Pancreas (tissue), 10 donors: ENCODE measurements around the gene MAPK8. TPM values are rescaled to one million over a fixed set of nuclear protein-coding genes. Genes with fewer than 3 reads are reported as not detected.

Experiments used
- ATAC-seq, 4 donors: fragments of 200-7000 bp; cut with Tn5 transposase; one replicate each; pipeline versions ENCODE4 v1.8.0 to v1.9.1; 2020; ENCODE audit warnings: mild to moderate bottlenecking in 4 of 4, moderate library complexity in 4 of 4
- DNase-seq, 6 donors: peaks; one replicate each; pipeline ENCODE4 v3.0.0-alpha.2; 2020
- FAIRE-seq: peaks from 2 replicates; lab custom pipeline; 2012; peaks lifted over from hg19 to GRCh38; lab: Jason Lieb, UNC
- H3K27ac ChIP-seq, 4 donors: fragments of 200-600 bp; sonication (generic); 1 replicate in 3 of 4; 2 replicates in 1 of 4; pipeline versions ENCODE4 v1.5.0 to v1.8.0; 2020
- H3K27me3 ChIP-seq, 4 donors: fragments of 200-600 bp; one replicate each; pipeline ENCODE4 v1.8.0; 2021
- H3K36me3 ChIP-seq, 3 donors: fragments of 200-600 bp; sonication (generic) in 1 of 3; one replicate each; pipeline versions ENCODE4 v1.5.0 to v1.8.0; 2020 to 2021
- H3K4me1 ChIP-seq, 3 donors: fragments of 200-600 bp; one replicate each; pipeline ENCODE4 v1.8.0; 2021
- H3K4me3 ChIP-seq, 4 donors: fragments of 200-600 bp; sonication (generic) in 2 of 4; one replicate each; pipeline versions ENCODE4 v1.5.0 to v1.8.0; 2020 to 2021
- H3K9me3 ChIP-seq, 4 donors: fragments of 200-600 bp; one replicate each; pipeline ENCODE4 v1.8.0; 2021
- CTCF ChIP-seq, 4 donors: fragments of 200-600 bp; sonication (generic) in 3 of 4; IDR thresholded peaks; one replicate each; pipeline versions ENCODE4 v1.5.0 to v1.8.0; 2021; ENCODE audit warnings: antibody characterized with exemption in 4 of 4
- WGBS, 2 donors: extraction: QIAGEN DNeasy Blood & Tissue Kit; methylation state at CpG; one replicate each; pipeline ENCODE4 v1.1.7; 2013; 5-methylcytosine and 5-hydroxymethylcytosine counted together
- intact Hi-C, 3 donors: fragments of 100-400 bp; cut with DNase I; formaldehyde crosslinking; loops; one replicate each; pipeline versions ENCODE4 v1.11.1 to v1.14.2; 2022
- polyA plus RNA-seq, 2 donors: library from polyadenylated mRNA; stranded (reverse); fragments of 200-250 nt; gene quantifications; one replicate each; pipeline ENCODE4 v1.2.3, GENCODE V29; 2013
- total RNA-seq, 6 donors: library from RNA; stranded (reverse); fragmentation: NEBNext Ultra II Directional in 4 of 6; extraction: Animal tissue kit (Norgen Biotek cat#: 25700) in 4 of 6; gene quantifications; one replicate each; pipeline versions ENCODE4 v1.2.1 to v1.2.4, GENCODE V29; 2021 to 2023
- donor health status: healthy with polysubstance abuse.
- donor health status: DM: no; HTN: no; CAD: no; lungs with moderate emphysema.
- donor health status: DM: no; HTN: no; CAD: no.
- donor health status: control.
- donor health status: control.
- donor health status: Bipolar disorder and iron deficiency.
- donor health status: DM: yes; HTN: yes; CAD: no.
- donor health status: DM: no; HTN: no; CAD: no.
- donor health status: DM: no; HTN: no; CAD: no.
- donor health status: DM: yes; HTN: yes; CAD: no.

The MAPK8 gene
- total and polyA plus RNA-seq, 8 donors, result 4.0 to 25.5 (median 17.0) TPM

DNA sequence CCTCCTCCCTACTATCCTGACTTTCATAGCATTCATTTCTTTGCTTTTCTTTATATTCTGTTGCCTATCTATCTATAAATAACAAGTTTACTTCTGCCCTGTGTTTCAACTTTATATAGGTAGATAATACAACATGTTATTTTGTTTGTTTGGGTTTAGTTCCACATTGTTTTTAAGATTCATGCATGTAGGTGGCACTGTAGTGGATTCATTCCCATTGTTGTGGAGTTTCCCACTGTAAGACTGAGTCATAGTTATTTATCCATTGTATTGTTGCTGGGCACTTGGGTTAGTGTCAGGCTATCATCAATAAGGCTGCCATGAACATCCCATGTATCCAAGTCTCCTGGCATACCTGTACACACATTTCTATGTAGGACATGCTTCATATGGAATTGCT, 170.7 kb downstream of the MAPK8 start:
- no peak for DNase-seq
- intact Hi-C loops, result no loop called here
- no peak for FAIRE-seq
- Histone ChIP-seq H3K27me3 (no peaks in the 10 kb centered on the region), H3K4me1 (no peaks in the 10 kb centered on the region), H3K36me3 (no peaks in the 10 kb centered on the region), H3K9me3 (no peaks in the 10 kb centered on the region), H3K4me3 (no peak overlapping the region), H3K27ac (no peak overlapping the region)
- TF ChIP-seq CTCF (IDR thresholded peaks at IDR 0.05), result no peak
- no peak for ATAC-seq

DNA sequence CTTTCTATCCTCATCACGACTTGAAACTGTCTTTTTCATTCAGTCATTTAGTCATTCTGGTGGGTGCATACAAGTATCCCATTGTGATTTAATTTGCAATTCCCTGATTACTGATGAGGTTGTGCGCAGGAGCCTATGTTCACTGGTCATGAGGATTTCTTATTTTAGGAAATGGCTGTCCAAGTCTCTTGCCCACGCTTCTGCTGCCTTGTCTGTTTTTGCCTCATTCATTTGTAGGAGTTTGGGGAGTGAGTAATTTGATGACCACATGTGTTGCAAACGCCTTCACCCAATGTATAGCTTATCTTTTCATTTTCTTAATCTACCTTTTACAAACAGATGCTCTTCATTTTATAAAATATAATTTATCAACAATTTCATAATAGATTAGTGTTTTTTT, 171.1 kb downstream of the MAPK8 start:
- ATAC-seq (no peak), FAIRE-seq (no peak), DNase-seq (no peak)
- Histone ChIP-seq H3K9me3 (no peaks in the 10 kb centered on the region), H3K4me1 (no peaks in the 10 kb centered on the region), H3K4me3 (no peak overlapping the region), H3K27me3 (no peaks in the 10 kb centered on the region), H3K36me3 (no peaks in the 10 kb centered on the region), H3K27ac (no peak overlapping the region)
- WGBS, 2 donors, result 82 to 84% methylated on average over 4 of the region's 4 CpGs
- intact Hi-C loops, result no loop called here
- no peak for TF ChIP-seq CTCF (IDR thresholded peaks at IDR 0.05)

- H3K36me3 ChIP-seq, result no peaks in the 10 kb centered on the region
- no peaks in the 10 kb centered on the region for H3K9me3 ChIP-seq
- intact Hi-C loops, result no loop called here
- DNase-seq (no peak), ATAC-seq (no peak), FAIRE-seq (no peak)
- H3K27ac ChIP-seq, result no peak overlapping the region
- no peaks in the 10 kb centered on the region for H3K4me1 ChIP-seq
- H3K4me3 ChIP-seq, result no peak overlapping the region
- TF ChIP-seq CTCF (IDR thresholded peaks at IDR 0.05), result no peak
- WGBS, 2 donors, result 81 to 85% methylated on average over 5 of the region's 5 CpGs
- no peaks in the 10 kb centered on the region for H3K27me3 ChIP-seq
Observed at GRCh38 chr10:48478469-48478868, 172.0 kb downstream of the MAPK8 start.

GRCh38 chr10:48478980-48479811, 172.7 kb downstream of the MAPK8 start:
- FAIRE-seq, result no peak
- H3K9me3 ChIP-seq, result no peaks in the 10 kb centered on the region
- intact Hi-C loops, result no loop called here
- no peaks in the 10 kb centered on the region for H3K36me3 ChIP-seq
- H3K4me3 ChIP-seq, result no peak overlapping the region
- no peak for TF ChIP-seq CTCF (IDR thresholded peaks at IDR 0.05)
- ATAC-seq, result no peak
- WGBS, 2 donors, result 84 to 87% methylated on average over 29 to 30 of the region's 30 CpGs
- no peaks in the 10 kb centered on the region for H3K27me3 ChIP-seq
- DNase-seq, result peak in 1 of 6 donors; percentile 56
- H3K27ac ChIP-seq, result no peak overlapping the region
- no peaks in the 10 kb centered on the region for H3K4me1 ChIP-seq
